Left ventricle myocardium superior (tissue), 1 donor: ENCODE data around the gene SAP130. TPM values are rescaled to one million over a fixed set of nuclear protein-coding genes. Genes with fewer than 3 reads are reported as not detected.

Experiments used
- ATAC-seq: fragments of 200-7000 bp; cut with Tn5 transposase; one replicate; pipeline ENCODE4 v1.9.1; 2020; ENCODE audit warnings: mild to moderate bottlenecking, moderate library complexity
- DNase-seq: peaks from one replicate; pipeline ENCODE4 v3.0.0-alpha.2; 2020
- intact Hi-C: fragments of 100-400 bp; cut with micrococcal nuclease; formaldehyde crosslinking; loops from one replicate; pipeline ENCODE4 v1.11.0; 2022
- total RNA-seq: library from RNA; stranded (reverse); fragmentation: NEBNext Ultra II Directional; extraction: Animal tissue kit (Norgen Biotek cat#: 25700); gene quantifications from one replicate; pipeline ENCODE4 v1.2.1, GENCODE V29; 2021
- donor health status: DM: no; HTN: yes; CAD: no; lungs with severe emphysema.

Gene SAP130
- total RNA-seq, 1 donor from 2014 or later = 16.8 TPM

DNA sequence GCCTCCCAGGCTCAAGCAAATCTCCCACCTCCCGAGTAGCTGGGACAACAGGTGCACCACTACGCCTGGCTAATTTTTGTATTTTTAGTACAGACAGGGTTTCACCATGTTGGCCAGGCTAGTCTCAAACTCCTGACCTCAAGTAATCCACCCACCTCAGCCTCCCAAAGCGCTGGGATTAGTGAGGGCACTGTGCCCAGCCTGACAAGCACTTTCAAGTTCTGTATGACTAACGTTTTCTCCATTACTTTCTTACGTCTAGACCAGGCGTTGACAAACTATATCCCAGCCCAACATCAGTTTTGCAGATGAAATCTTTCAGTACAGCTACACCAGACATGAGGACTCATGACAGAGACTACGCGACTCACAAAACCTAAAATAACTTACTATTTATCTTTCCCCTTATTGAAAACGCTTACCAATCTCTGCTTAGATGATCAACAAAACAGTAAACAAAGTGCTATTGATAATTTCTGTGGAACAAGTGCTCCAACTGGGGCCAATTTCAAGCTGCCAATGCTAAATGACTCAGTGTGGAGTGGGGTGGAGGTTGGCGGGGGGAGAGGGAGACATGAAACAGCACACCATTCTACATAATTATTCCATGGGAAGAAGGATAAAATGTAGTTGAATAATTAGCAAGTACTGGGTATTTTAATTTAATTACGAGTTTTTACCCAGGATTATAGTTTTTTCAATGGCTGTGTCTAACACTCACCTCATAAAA is 59.1 kb downstream of the SAP130 start:
- DNase-seq (no peak), ATAC-seq (no peak)
- intact Hi-C loops = no loop called here

DNA sequence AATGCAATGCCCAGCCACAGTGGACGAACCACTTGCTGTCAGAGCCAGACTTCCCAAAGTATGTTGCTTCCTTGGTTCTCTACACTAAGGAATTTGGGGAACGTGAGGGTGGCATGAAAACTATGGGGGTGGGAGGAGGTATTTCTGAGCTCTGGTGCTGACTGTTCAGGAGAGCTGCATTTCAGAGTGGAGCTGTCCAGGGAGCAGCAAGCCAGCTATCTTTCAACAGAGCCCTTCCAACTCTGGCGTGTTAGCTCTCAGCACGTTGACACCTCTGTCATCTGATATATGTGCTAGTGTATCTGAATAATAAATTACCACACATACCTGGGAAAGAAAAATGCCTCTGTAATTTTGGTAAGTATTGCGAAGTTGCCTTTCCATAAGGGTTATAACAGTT is 66.1 kb downstream of the SAP130 start:
- intact Hi-C loops = no loop called here
- peak; percentile 97 for ATAC-seq

DNA sequence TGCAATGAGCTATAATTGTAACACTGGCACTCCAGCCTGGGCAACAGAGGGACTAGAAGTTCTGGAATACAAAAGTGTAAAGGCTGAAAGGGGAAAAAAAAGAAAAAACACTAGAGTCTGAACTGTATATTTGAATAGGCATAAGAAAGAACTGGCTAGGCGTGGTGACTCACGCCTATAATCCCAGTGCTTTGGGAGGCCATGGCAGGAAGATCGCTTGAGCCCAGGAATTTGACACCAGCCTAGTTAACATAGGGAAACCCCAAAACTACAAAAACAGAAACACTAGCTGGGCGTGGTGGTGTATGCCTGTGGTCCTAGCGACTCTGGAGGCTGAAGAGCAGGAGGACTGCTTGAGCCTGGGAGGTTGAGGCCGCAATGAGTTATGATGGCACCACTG is 70.6 kb downstream of the SAP130 start:
- DNase-seq (no peak), ATAC-seq (no peak)
- intact Hi-C loops = no loop called here

More for the DNA sequence above, 66.1 kb downstream of the SAP130 start:
- DNase-seq = peak; percentile 47

DNA sequence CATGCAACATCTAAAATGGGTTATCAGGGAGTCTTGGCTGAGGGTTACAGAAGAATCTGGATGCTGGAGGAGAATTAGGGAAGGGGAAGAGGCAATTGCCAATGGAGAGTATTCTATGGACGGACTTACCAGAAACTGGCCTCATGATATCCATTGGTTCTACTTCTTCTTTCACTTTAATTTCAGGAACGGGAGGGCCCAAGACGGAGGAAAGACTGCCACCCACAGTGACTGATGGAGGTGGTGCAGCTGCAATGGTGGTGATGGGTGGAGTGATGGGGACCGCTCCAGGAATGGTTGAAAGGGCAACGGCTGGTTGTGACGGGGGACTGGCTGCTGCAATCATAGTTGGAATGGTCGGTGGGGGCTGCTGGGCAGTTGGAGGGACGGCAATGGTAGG is 73.0 kb downstream of the SAP130 start:
- intact Hi-C loops = no loop called here
- DNase-seq (no peak), ATAC-seq (no peak)

DNA sequence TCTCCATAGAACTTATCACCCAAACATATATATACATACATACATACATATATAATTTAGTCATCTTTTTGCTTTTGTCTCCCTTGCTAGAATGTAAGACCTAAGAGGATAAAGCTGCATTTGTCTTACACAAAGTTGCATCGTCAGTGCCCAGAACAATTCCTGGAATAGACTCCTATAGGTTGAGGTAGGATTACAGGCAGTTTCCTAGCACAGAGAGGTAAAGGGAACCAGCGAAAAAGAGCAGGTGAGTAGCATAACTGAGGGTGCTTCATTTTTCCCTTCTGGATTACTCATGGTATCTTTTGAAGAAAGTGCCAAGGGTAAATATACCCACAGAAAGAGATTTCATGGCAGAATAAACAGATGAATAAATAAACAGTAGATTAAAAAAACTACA is 74.0 kb downstream of the SAP130 start:
- no peak for DNase-seq
- ATAC-seq = no peak
- intact Hi-C loops = no loop called here

DNA sequence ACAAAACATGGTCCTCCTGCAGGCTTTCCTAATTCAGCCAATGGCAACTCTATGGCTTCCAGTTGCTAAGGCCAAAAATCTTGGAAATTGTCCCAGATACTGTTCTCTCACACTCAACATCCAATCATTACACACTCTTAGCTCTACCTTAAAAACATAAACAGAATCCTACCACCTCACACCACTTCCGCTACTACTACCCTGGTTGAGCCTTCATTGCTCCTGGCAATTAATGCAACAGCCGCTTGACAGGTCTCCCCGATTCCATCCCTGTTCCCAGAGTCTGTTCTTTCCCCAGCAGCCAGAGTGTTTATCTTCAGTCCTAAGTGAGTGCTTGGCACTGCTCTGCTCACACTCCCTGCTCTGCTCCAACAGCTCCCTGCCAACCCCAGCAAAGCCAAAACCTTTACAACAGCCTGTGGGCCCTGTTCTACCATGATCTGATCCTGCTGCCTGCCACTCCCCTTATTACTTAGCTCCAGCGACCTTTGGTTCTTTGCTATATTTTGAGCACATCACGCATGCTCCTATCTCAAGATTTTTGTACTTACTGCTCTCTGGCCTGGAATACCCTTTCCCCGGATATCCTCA is 74.6 kb downstream of the SAP130 start:
- intact Hi-C loops = no loop called here
- DNase-seq (peak; percentile 66), ATAC-seq (peak; percentile 98)

DNA sequence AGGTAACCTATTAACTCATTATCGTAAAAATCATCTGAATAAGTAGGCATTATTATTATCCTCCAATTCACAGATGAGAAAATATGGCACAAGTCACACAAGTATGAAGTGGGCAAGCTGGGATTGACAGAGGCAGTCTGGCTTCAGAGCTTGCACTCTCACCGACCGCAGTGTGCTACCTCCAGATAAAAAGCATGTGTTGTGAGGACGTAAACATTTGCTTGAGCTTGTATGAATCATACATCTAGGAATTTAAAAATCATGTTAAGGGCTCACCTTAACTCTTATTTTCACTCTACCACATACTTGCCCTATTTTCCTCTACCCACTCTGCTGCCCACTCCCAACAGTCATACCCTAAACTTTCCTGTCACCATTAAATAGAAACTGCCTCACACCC is 76.8 kb downstream of the SAP130 start:
- ATAC-seq (no peak), DNase-seq (no peak)
- intact Hi-C loops = no loop called here

DNA sequence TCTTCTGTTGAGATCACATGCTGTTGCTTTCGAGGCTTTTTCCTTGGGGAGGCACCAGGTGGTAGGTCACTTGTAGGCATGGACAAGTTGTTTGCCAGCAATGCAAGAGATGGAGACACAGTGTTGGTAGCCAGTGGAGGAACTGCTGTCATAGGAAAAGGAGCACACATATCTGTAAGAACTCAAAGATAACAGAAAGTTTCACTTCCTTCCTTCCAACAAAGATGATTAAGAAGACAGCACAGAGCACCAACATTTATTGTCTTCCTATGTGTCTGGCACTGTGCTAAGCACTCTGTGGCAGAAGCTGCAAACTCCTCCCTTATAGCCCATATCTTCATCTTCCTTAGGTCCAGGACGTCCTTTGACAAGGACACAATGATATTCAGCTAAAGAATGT is 77.6 kb downstream of the SAP130 start:
- DNase-seq (no peak), ATAC-seq (no peak)
- intact Hi-C loops = no loop called here

DNA sequence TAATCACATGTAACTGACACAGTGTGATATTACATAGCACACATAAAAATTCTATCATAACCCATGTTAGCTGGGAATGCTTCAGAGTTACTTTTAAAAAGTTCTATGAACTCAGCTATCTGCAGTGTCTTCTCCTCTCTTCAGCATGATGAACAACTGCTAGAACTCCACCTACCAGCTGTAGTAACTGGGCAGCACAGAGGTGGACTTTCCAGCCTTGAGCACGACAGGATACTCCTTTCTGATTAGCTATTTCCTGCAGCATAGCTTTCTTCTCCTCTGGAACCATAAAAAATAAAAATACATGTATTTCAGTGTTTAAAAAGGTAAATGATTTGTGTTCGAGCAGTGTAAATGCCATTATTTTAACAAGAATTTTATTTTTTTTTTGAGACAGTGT is 82.6 kb downstream of the SAP130 start:
- ATAC-seq = no peak
- DNase-seq = no peak
- intact Hi-C loops = no loop called here

DNA sequence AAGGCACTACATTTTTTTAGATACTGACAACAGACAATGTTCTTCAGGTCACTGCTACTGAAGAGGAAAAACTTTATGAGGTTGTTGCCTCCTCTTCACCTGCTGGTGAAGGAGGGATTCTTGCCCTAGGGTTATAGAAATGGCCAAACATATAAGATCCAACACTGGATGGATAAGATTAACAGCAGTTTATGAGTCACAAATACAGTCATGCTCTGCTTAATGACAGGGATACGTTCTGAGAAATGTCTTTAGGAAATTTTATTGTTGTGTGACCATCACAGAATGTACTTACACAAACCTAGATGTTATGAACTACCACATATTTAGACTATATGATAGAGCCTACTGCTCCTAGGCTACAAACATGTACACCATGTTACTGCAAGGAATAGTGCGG is 84.7 kb downstream of the SAP130 start:
- no peak for ATAC-seq
- no peak for DNase-seq
- intact Hi-C loops = no loop called here

DNA sequence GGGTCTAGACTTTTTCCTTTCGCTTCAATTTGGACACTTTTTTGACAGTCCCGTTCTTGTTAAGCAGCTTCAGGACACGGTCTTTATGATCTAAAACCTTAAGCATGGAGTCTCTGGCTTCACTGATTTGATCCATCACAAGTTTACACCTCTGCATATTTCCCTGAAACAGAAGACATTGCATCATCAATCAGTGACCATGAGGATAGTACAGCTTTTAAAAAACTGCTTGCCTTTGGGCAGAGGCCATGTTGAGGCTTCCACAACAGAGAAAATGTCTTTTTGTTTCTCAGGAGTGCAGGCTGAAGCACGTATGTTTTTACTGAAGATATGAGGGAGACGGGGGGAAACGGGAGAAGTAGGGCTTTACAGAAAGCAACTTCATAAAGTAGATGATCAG is 85.9 kb downstream of the SAP130 start:
- intact Hi-C loops = no loop called here
- DNase-seq (no peak), ATAC-seq (no peak)

DNA sequence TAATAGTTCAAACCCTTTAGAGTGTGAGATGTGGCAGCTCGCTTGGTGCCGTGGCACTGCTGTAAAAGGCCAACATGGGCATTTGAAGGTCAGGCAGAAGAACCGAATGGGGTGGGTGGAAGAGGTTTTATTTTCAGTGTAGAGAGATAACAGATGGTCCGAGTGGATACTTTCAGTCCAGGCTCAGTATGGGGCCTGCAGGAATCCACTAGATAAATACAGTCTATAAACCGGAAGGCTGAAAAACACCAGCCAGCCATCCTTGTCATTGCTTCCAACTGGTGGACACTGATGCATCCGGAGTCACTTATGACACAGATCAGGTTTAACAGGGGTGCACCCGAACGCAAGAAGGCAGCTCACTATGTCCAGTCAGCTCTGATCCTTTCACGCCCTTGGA is 86.4 kb downstream of the SAP130 start:
- no peak for ATAC-seq
- intact Hi-C loops = no loop called here
- no peak for DNase-seq

DNA sequence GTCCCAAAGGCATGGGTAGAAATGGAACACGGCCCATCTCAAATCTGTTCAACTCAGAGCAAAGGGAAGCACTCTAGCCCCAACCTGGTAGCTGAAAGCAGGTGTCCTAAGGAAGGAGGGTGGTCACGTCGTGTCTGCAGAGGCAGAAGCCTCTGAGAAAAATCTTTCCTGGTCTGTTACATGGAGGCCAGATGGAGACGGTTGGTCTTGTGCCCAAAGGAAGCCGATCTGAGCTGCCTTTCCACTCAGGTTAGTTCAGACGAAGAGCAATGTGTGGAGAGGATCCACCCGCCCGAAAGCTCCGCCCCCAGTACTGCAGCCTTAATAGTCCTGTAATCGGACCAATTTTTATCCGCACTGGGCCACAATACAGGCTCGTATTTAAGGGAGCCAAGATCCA is 87.2 kb downstream of the SAP130 start:
- ATAC-seq = no peak
- DNase-seq = no peak
- intact Hi-C loops = no loop called here

DNA sequence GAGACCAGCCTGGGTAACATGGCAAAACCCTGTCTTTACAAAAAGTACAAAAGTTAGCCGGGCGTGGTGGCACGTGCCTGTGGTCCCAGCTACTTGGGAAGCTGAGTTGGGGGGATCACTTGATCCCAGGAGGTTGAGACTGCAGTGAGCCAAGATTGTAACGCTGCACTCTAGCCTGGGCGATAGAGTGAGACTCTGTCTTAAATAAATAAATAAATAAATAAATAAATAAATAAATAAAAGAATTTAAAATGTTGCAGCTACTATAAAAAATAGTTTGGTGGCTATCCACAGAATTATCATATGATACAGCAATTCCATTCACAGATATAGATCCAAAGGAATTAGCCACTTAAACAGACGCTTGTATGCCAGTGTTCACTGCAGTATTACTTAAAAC is 92.5 kb downstream of the SAP130 start:
- no peak for ATAC-seq
- intact Hi-C loops = no loop called here
- DNase-seq = no peak

DNA sequence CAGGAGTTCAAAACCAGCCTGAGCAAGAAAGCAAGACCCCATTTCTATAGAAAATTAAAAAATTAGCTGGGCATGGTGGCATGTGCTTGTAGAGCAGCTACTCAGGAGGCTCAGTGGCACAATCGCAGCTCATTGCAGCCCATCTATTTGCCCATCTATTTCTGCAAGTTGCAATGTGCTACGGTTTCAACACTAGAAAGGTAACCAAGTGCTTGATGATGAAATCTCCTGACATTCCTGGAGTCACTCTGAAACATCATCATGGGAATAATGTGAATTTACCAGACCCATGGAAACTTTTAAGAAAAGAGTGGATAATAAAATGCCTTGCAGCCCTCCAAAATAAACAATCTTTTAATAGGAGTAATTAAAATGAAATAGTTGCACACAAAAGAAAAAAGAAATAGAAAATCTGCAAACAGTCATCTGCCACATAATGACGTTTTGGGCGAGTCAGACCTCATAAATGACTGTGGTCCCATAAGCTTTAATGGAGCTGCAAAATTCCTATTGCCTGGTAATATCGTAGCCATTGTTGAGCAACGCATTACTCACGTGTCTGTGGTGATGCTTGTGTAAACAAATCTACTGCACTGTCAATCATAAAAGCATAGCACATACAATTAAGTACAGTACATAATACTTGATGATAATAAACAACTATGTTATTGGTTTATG is 95.5 kb downstream of the SAP130 start:
- ATAC-seq (no peak), DNase-seq (no peak)
- intact Hi-C loops = no loop called here

DNA sequence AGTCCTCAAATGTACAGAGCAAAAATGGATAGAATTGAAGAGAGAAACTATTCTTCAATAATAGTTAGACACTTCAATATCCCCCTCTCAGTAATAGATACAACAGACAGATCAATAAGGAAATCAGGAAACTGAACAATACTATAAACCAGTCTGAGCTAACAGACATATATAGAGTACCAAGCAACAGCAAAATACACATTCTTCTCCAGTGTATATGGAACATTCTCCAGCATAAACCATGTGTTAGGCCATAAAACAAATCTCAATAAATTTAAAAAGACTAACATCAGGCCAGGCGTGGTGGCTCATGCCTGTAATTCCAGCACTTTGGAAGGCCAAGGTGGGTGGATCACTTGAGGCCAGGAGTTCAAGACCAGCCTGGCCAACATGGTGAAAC is 98.4 kb downstream of the SAP130 start:
- DNase-seq (no peak), ATAC-seq (no peak)
- intact Hi-C loops = no loop called here

DNA sequence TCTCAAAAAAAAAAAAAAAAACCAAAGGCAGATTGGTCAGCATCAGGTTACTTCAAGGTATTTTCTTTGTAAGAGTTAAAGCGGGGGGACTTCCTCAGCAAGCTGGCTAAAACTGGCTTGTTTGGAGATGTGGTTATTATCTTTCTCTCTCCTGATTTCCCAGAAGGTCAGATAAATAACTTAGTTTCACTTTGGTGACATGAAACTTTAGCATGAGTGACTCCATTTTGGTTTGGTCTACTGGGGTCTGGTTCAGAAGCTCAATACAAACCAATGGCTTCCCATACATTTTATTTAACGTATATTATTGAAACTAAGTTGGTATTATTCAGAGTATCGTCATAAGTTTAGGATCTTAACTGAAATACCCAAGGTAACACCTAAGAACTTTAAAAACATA is 100.5 kb downstream of the SAP130 start:
- DNase-seq (no peak), ATAC-seq (no peak)
- intact Hi-C loops = no loop called here

DNA sequence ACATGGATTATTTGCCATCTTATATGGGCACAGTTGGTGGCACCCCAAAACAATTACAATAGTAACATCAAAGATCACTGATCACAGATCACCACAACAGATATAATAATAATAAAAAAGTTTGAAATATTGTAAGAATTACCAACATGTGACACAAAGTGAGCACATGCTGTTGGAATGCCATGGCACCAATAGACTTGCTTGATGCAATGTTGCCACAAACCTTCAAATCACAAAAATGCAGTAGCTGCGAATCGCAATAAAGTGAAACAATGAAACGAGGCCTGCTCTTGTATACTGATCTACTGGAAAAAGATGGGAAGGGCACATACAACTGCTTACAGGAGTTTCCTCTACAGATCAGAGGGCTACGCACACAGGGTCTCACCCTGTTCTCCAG is 109.9 kb downstream of the SAP130 start:
- ATAC-seq = no peak
- no peak for DNase-seq
- intact Hi-C loops = no loop called here

DNA sequence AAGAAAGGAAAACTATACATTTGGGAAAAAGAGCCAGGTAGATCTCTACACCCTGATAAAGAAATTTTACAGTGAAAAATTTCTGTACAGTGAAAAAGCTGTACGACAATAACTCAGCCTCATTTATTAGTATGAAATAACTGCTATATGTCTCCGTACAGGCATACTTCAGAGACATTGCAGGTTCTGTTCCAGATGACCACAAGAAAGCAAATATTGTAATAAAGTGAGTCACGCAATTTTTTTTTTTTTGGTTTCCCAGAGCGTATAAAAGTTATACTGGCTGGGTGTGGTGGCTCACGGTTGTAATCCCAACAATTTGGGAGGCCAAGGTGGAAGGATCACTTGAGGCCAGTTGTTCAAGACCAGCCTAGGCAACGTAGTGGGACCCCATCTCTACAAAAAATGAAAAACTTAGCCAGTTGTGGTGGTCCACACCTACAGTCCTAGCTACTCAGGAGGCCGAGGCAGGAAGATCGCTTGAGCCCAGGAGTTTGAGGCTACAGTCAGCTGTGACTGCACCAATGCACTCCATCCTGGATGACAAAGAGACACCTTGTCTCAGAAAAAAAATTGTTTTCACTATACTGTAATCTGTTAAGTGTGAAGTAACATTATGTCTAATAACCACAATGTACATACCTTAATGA is 113.9 kb downstream of the SAP130 start:
- no peak for ATAC-seq

DNA sequence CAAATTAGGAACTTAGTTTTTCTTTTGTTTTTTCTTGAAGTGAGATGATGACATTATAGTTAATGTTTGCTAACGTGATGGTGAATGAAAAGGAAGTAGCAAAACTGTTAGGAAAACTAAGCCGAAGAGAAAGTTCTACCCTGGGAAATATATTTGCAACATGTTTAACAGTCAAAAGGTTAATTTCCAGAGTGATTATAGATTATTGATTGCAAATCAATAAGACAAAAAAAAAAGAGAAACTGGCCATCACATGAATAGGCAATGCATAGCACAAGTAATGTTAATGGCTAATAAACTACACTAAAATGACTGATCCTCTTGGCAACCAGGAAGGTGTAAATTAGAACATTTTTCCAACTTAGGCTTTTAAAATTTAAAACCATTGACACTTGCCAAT is 116.1 kb downstream of the SAP130 start:
- intact Hi-C loops = no loop called here
- ATAC-seq = no peak

More for the DNA sequence above, 113.9 kb downstream of the SAP130 start:
- intact Hi-C loops = no loop called here
- no peak for DNase-seq

More for the DNA sequence above, 116.1 kb downstream of the SAP130 start:
- no peak for DNase-seq
